Eye (tissue), 1 donor: ENCODE results near the gene KLHL25.
"Not testable (repeated sequence)": the region's sequence is repeated elsewhere in the genome, so short reads cannot be mapped to it uniquely, and the experiment has no call there.

Experiments
- DNase-seq: peaks from one replicate; pipeline ENCODE4 v3.0.0-alpha.2; 2015

KLHL25 gene

GRCh38 chr15:85802617-85803016 is 7.9 kb upstream of the KLHL25 start:
- DNase-seq, result not testable (repeated sequence)

DNA sequence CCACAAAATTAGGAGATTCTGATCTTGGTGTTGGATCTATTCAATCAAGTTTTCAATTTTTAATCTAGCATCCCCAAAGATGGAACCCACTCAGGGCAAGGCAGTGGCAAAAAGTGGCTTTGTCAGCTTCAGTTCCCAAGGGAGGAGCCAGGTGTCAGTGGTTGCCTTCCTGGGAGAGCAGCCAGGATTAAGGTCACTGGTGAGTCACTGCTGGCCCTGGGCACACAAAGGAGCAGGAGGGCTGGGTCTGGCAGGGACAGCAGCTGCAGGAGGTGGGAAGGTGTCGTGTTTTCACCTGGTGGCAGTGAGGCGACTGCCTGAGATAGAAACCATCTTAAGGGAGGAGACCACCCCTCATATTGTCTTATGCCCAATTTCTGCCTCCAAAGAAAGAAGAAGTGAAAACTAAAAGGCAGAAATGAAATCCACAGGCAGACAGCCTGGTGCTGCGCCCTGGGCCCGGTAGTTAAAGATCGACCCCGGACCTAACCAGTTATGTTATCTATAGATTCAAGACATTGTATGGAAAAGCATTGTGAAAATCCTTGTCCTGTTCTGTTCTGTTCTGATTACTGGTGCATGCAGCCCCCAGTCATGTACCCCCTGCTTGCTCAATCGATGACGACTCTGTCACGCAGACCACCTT is 5.9 kb upstream of the KLHL25 start:
- peak; percentile 14 for DNase-seq

- not testable (repeated sequence) for DNase-seq
Measured at GRCh38 chr15:85796371-85796770, 1.6 kb upstream of the KLHL25 start.

DNA sequence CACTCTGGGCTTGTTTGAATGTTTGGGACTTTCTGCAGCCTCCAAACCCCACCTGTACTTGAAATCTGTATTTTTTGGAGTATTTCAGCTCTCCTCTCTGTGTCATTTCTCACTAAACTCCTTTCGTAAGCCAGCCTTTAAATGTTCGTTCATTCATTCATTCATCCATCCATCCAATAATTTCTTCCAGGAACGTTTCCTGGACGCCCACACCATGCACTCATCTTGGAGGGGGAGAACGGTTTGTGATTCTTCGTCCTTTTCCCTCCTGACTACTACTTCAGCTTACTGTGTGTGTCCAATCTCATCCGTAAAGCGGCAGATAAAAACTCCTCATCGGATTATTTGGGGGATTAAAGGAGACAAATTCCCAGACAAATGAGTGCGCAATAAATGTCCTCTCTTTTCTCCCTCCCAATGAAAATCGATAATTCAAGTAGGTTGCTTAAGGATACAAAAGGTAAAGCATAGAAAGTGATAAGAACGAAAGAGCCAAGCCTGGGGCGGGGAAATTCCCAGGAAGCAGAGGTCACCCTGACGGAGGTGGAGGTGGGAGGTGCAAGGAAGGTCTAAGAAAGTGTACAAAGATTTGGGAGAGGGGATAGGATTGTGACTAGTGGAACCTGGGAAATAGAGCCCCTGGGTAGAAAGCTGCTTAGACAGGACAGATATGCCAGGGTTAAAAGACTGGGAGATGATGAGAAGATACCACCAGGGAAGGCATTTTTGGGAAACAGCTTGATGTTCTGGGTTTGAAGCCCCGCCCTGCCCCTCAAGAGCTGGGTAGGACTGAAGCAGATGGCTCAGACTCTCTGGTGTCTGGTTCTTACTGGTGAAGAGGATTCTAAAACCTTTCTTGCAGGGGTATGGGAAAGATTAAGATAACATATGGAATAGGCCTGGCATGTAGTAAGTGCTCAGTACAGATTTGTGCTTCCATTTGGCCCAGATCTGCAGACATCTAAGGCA is 896 bp upstream of the KLHL25 start:
- DNase-seq, result no peak

DNA sequence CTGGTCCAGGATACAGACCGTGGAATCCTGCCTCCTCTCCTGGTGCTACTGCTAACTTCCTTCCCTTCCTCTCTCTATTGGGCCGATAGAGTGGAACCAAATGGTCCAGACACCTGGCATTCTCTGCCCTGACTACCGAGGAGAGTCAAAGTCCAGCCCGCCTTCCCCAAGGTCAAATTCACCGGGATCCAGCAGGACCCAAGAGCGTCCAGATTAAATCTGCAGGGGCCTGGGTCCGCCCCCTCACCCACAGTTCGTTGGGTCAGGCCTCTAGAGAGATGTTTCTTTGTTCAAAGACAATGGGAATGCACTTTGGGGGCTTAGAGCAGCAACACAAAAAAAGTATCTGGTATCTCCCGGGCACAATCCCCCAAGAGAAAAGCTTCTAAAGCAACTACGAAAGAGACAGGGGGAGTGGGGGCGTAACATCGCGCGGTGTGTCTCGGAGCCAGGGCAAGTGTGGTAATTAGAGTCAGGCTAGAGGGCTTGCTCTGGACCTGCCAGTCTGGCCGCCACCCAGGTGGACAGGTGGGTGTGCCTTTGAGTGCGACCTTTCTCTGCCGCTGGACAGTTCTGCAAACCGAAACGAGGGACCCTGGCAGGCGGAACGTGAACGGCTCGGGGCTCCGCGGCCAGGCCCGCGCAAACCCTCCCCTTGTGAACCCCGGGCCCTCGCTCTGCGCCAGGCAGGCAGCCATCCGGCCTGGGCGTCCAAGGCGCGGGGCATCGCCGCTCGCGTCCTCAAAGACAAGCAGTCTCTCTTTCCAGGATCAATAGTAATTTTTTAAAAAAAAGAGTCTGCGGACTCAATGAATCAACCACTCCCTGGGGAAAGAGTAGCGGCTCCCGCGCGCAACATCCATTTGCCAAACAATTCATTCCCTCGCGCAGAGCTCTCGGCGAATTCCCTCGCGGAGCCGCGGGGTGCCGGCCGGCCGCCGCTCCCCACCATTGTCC is 806 bp downstream of the KLHL25 start:
- DNase-seq, result peak; percentile 77

DNA sequence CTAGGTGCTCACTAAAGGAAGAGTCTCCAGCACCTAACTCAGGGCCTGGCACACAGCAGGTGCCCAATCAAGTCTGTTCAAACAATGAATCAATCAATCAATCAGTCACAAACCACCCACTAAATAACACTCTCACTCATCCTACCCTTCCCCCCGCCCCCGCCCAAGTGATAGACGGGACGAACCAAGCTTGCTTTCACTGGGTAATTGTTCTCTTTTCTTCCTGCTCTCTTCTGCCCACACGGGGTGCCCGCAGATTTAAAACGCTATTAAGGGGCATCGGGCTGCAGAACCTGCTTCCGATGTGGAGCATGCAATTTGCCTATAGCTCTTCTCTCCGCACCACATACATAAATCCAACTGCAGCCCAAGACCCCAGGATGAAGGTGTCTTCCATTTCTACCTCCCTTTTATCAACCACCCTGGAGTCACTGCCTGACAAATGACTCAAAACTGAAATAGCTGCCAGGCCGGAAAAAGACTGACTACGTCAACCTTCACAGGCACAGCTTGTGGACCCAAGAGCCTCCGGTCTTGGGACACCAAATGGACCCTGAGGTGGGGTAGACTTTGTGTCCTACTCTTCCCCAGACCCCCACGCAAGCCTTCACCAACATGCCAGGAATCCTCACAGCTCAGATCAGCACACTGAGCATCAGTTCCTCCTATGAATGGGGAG is 1.7 kb downstream of the KLHL25 start:
- no peak for DNase-seq

GRCh38 chr15:85792102-85792731 is 2.5 kb downstream of the KLHL25 start:
- DNase-seq, result no peak

DNA sequence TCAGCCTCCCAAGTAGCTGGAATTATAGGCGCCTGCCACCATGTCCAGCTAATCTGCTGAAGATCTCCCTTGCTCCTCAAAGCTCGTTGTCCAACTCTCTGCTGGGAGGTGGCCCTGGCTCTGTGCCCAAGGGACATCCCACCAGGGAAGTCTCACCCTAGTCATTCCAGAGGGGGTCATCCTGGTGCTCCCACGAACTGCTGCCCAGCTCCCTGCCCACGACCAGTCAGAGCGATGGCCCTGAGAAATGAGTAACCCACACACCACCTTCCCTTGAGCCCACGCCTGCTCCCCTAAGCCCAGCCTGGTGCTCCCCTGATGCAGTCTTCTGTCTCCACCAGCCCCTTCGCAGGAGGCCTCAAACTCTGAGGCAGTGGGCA is 5.2 kb downstream of the KLHL25 start:
- DNase-seq, result no peak

- DNase-seq, result no peak
Measured at GRCh38 chr15:85788771-85789495, 5.8 kb downstream of the KLHL25 start.

- peak; percentile 34 for DNase-seq
Measured at GRCh38 chr15:85786781-85787114, 8.0 kb downstream of the KLHL25 start.

GRCh38 chr15:85785887-85786780 is 8.6 kb downstream of the KLHL25 start:
- peak; percentile 67 for DNase-seq

DNA sequence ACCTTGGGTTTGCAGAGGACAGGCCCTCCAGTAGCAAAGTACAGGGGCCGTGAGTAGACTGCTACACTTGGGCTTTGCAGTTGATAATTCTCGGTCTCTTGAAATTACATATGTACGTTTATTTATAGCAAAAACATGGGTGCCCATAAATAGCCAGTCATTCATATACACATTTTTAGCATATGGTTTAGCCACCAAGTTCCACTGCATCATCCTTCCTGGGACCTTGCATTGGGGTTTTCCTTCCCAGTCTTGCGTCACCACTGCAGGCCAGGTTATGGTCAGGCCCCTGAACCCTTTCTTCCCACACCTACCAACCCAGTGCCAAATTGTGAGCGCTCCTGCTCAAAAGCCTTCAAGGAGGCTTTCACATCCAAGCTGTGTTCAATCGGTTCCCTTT is 12.7 kb downstream of the KLHL25 start:
- no peak for DNase-seq

GRCh38 chr15:85781099-85781498 is 13.6 kb downstream of the KLHL25 start:
- peak; percentile 64 for DNase-seq

DNA sequence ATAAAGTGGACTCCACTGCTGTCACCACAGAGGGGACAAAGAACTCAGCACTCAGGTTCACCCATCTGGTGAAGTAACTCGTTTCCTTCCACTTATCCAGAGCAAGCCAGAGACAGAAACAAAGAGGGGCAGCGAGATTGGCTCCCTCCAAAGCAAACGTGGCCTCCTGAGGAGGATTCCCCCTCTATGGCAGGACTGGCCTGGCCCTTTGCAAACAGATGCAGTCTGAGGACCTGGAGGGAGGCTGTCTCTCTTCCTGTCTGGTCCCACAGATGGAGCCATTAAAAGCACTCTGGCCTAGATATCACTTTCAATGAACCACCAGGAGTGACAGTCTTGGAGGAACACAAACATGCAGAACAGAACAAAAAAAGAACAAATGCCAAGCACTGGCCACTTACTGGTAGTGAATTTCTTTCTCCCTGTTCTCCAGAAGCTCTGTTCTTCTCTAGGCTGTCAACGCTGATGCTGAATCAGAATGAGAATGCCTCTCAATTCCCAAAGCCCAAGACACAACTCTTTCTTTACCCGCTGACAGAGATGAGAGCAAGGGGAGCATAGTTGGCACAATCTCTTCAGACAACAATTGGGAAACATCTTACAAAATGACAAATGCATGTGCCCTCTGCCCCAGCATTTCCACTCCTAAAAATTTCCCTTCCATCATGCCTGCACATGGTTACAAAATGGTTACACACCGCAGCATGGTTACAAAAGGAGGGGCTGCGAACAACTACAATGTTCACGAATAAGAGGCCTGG is 14.3 kb downstream of the KLHL25 start:
- DNase-seq, result peak; percentile 71

- no peak for DNase-seq
Measured at GRCh38 chr15:85779249-85779648, 15.5 kb downstream of the KLHL25 start.

DNA sequence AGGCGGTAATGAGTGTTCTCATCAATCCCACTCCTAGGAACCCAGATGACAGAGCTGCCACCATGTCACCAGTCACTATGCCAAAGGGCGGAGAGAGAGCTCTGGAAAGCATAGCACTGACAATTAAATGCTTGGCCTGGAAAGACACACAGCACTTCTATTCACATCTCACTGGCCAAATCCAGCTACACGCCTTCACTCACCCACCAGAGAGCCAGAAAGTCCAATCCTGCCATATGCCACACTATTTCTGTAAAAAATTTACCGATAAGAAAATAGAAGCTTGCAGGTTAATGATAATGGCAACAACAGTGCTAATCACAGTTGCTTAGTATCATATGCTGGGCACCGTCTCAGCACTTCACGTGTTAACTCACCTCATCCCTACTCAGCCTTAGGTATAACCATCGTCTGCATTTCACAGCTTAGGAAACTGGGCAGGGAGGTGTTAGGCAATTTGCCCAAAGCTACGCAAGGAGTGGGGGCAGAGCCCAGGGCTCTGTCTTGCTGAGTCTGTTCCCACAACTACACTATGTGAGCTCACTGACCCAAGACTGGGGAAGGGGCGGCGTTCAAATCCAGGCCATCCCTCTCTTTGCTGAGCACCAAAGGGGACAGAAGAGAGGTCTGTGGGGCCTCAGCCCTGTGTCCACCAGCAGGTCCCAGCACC is 16.5 kb downstream of the KLHL25 start:
- DNase-seq, result peak; percentile 22

DNA sequence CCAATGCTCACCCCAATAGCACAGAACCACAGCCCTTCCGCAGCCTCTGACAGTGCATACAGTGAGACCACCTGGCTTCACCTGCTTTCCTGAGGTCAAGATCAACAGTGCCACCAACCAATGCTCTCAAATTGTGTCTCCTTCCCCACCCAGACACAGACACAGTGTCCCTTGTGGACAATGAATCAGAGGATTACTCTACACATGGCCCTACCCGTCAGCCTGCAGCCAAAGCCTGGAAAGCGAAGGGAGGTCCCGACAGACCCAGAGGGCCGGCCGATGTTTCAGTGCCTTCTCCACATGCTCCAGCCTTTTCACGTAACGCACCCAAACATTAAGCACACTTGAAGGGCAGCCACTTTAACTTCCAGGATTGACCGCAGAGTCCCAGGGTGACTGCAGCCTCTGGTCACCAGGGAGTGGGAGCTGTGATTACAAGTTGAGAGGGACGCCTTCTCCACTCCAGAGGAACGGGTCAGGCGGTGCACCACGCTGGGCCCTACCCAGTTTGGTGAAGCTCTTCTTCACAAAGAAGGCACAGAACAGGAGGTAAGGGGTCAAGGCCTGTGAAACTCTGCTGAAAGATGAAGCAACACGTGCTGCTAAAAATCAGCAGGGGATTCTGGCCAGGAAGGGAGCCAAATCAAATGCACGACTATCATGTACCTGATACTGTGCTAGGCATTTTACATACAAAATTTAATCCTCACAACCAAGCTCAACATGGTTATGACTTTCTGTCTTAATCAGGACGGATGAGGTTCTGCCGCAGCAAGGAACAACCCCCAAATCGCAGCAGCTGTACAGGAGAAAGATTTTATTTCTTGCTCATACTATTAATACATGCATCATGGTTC is 17.2 kb downstream of the KLHL25 start:
- peak; percentile 21 for DNase-seq

DNA sequence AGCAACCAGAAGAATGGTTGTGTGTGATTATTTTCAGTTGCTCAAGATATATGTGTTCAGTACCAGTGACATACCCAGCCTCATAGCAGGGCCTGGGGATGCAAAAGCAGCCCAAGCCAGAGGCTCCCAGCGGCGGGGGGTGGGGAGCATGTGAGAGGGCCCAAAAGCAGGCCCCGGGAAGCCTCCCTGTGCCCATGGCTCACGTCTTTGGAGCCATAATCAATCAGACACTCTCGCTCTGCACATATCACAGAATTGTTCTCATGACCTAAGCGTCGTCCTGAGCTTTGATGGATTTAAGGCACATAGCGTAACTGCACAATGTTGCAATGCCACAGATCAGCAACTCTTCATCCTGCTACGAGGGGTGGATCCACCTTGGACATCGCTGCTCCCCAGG is 20.8 kb downstream of the KLHL25 start:
- no peak for DNase-seq
